Upper lobe of left lung (tissue), 4 donors: ENCODE measurements around the gene CAPN5.

Experiments used
- EP300 ChIP-seq, 4 donors: sonication (generic); formaldehyde crosslinking; IDR thresholded peaks; one replicate each; pipeline ENCODE4 v1.5.1; 2017; ENCODE audit warnings: antibody characterized with exemption in 4 of 4, control low read depth in 2 of 4
- POLR2A ChIP-seq, 4 donors: fragments of 450-650 bp; IDR thresholded peaks; one replicate each; pipeline ENCODE4 v1.5.1; 2016 to 2017; ENCODE audit warnings: antibody characterized with exemption in 4 of 4, mild to moderate bottlenecking in 2 of 4
- TF ChIP-seq, protein P1 (sequence below), 6 experiments: fragments of 450-650 bp in 4 of 6; fragments of 200-600 bp in 2 of 6; sonication (generic) in 2 of 6; IDR thresholded peaks; one replicate each; pipeline ENCODE4 v1.5.1; 2016 to 2019; ENCODE audit warnings: antibody characterized with exemption in 6 of 6

DNA sequence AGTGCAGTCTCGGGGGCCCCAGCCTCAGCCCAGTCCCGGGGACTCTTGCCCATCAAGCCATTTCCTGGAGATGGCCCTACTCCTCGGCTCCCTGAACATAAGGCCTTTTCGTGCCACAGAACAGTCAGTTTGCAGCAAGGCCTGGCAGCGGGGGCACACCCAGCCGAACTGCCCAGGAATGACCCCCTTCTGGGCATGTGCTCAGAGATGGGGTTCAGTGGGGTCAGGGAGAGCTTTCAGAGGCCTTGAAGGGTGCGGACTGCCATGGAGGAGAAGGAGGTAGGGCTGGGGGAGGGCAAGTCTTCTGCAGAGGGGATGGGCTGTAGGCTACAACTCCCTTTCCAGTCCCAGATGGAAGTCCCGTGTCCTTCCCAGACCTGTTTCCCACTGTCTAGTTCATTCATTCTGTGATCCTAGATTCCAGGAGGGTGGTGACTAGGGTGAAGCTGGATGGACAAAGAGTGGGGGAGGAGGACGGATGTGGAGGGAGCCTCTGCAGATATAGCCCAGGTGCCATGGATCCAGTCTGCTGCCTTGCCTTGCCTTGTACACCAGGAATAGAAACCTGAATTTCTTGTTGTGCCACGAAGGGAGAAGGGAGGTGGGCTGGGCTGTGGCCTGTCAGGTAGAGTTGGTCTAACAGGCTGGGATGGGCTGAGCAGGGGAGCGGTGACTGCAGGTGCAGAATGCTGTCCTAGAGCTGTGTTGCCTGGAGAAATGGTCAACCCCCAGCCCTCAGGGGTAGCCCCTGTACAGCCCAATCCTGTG is 21.6 kb downstream of the CAPN5 start:
- TF ChIP-seq POLR2A (IDR thresholded peaks at IDR 0.05) = no peak
- TF ChIP-seq, protein P1, sequence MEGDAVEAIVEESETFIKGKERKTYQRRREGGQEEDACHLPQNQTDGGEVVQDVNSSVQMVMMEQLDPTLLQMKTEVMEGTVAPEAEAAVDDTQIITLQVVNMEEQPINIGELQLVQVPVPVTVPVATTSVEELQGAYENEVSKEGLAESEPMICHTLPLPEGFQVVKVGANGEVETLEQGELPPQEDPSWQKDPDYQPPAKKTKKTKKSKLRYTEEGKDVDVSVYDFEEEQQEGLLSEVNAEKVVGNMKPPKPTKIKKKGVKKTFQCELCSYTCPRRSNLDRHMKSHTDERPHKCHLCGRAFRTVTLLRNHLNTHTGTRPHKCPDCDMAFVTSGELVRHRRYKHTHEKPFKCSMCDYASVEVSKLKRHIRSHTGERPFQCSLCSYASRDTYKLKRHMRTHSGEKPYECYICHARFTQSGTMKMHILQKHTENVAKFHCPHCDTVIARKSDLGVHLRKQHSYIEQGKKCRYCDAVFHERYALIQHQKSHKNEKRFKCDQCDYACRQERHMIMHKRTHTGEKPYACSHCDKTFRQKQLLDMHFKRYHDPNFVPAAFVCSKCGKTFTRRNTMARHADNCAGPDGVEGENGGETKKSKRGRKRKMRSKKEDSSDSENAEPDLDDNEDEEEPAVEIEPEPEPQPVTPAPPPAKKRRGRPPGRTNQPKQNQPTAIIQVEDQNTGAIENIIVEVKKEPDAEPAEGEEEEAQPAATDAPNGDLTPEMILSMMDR (IDR thresholded peaks at IDR 0.05) = no peak
- no peak for TF ChIP-seq EP300 (IDR thresholded peaks at IDR 0.05)
